Measurements from ENCODE around the gene MCCC1. TPM values are rescaled to one million over a fixed set of nuclear protein-coding genes. Genes with fewer than 3 reads are reported as not detected.
"Not testable (repeated sequence)": the region's sequence is repeated elsewhere in the genome, so short reads cannot be mapped to it uniquely, and the experiment has no call there.

The MCCC1 gene
- total RNA-seq, 4 donors from 2014 or later = 21.9 to 50.0 (median 34.2) TPM

DNA sequence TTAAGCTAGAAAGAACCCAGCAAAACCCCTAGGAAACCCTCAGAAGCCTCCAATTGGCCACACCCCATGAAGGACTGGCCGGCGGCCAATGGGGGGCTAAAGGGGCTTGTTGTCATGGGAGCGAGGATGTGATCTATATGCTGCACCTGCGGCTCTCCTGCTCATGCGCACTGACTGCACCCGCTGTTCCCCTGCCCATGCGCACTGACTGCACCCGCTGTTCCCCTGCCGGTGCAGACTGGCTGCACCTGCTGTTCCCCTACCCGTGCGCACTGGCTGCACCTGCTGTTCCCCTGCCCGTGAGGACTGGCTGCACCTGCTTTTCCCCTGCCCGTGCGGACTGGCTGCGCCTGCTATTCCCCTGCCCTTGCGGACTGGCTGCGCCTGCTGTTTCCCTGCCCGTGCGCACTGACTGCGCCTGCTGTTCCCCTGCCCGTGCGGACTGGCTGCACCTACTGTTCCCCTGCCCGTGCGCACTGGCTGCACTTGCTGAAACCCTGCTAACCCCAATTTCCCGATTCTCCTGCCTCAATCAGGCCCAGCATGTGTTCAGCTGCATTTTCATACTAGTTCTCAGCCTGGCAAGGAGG, 16.8 kb upstream of the MCCC1 start:
- peaks cover 0 to 55% (median 0%) of the 10 kb centered on the region in 4 donors for H3K27me3 ChIP-seq
- H3K27ac ChIP-seq = no peak overlapping the region
- H3K9me3 ChIP-seq = no peaks in the 10 kb centered on the region
- peak overlapping the region in 2 of 4 donors; percentile 11 to 37 for H3K4me3 ChIP-seq
- no peak for DNase-seq
- intact Hi-C loops (cut with DNase I) = no loop called here
- H3K36me3 ChIP-seq = no peaks in the 10 kb centered on the region
- WGBS, 2 donors = 0 to 2% methylated on average over 4 to 17 of the region's 25 CpGs
- no peak for TF ChIP-seq POLR2A (IDR thresholded peaks at IDR 0.05)
- TF ChIP-seq, protein P1, sequence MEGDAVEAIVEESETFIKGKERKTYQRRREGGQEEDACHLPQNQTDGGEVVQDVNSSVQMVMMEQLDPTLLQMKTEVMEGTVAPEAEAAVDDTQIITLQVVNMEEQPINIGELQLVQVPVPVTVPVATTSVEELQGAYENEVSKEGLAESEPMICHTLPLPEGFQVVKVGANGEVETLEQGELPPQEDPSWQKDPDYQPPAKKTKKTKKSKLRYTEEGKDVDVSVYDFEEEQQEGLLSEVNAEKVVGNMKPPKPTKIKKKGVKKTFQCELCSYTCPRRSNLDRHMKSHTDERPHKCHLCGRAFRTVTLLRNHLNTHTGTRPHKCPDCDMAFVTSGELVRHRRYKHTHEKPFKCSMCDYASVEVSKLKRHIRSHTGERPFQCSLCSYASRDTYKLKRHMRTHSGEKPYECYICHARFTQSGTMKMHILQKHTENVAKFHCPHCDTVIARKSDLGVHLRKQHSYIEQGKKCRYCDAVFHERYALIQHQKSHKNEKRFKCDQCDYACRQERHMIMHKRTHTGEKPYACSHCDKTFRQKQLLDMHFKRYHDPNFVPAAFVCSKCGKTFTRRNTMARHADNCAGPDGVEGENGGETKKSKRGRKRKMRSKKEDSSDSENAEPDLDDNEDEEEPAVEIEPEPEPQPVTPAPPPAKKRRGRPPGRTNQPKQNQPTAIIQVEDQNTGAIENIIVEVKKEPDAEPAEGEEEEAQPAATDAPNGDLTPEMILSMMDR (IDR thresholded peaks at IDR 0.05) = no peak
- peaks cover 0 to 9% (median 0%) of the 10 kb centered on the region in 3 donors for H3K4me1 ChIP-seq

DNA sequence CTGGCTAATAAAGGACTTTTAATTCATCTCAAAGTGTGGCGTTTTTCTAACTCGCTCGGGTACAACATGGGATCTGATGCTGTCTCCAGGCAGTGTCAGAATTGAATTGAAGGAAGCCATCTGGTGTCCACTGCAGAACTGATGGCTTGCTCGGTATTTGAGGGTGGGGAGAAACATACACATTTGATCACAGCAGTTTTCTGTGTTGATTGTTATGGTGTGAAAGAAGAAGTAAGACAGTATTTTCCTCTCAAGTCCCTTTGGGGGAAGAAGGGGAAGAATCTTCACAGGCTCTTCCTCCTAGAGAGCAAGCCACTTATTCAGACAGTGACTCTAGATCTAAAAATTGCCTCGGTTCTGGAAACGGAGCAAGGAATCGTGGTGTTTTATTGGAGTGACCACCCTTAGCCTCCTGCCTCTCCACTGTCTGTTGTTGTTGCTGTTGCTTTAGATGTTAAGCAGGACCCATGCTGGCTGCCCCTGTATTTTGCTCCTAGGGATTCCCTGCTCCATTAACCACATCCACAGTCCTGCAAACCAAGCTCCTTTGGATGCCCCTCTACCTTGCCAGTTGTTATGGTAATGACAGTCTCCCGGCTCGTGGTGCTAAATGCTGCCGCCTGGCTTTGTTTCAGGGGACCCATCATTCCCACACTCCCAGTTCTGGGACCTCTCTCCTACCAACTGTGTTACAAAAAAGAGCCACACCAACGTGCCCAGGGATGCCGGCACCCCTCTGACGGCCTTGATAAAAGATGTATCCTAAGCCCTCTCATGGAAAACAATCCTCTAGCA, 15.3 kb upstream of the MCCC1 start:
- no peaks in the 10 kb centered on the region for H3K36me3 ChIP-seq
- no peak for DNase-seq
- peaks cover 0 to 55% (median 0%) of the 10 kb centered on the region in 4 donors for H3K27me3 ChIP-seq
- H3K4me3 ChIP-seq = no peak overlapping the region
- no peaks in the 10 kb centered on the region for H3K9me3 ChIP-seq
- H3K27ac ChIP-seq = no peak overlapping the region
- intact Hi-C loops (cut with DNase I) = no loop called here
- peaks cover 0 to 9% (median 0%) of the 10 kb centered on the region in 3 donors for H3K4me1 ChIP-seq
- 38 to 40% methylated on average over 13 of the region's 13 CpGs for WGBS, 2 donors
- no peak for TF ChIP-seq POLR2A (IDR thresholded peaks at IDR 0.05)
- TF ChIP-seq, protein P1 (IDR thresholded peaks at IDR 0.05) = no peak

DNA sequence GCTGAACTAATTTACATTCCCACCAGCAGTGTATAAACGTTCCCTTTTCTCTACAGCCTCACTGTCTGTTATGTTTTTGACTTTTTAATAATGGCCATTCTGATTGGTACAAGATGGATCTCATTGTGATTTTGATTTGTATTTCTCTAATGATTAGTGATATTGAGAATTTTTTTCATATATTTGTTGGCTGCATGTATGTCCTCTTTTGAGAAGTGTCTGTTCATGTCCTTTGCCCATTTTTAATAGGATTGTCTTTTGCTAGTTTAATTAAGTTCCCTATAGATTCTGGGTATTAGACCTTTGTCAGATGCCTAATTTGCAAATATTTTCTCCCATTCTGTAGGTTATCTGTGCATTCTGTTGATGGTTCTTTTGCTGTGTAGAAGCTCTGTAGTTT, 10.6 kb upstream of the MCCC1 start:
- DNase-seq; H3K4me3 ChIP-seq; intact Hi-C loops (cut with DNase I); H3K36me3 ChIP-seq; H3K9me3 ChIP-seq; H3K27ac ChIP-seq: not testable (repeated sequence)
- 67 to 79% methylated on average over 1 of the region's 1 CpG for WGBS, 2 donors
- Histone ChIP-seq H3K27me3 (peaks cover 0 to 20% (median 0%) of the 10 kb centered on the region in 4 donors), H3K4me1 (peaks cover 0 to 18% (median 0%) of the 10 kb centered on the region in 3 donors)

DNA sequence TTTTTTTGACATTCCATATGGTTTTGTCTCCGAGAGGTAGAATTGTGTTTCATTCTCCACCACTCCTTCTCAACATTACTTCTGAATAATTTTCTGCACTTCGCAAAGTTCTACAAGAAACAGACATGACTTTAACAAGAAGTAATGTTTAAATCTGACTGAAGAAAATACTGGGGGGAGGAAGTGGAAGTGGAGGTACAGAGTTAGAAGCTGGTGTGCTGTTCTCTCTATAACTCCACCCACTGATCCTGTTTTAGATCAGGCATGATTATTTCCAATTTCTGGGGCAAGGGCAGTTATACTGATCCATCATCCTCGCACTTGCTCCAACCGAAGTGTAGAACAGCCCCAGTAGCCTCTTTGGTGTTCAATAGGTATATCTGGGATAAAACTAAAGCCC, 9.2 kb upstream of the MCCC1 start:
- Histone ChIP-seq H3K27ac (no peak overlapping the region), H3K4me1 (peaks cover 0 to 18% (median 0%) of the 10 kb centered on the region in 3 donors), H3K36me3 (no peaks in the 10 kb centered on the region), H3K4me3 (no peak overlapping the region), H3K9me3 (no peaks in the 10 kb centered on the region), H3K27me3 (peaks cover 0 to 7% (median 0%) of the 10 kb centered on the region in 4 donors)
- no peak for DNase-seq
- WGBS, 2 donors = 80 to 92% methylated on average over 3 to 4 of the region's 4 CpGs
- intact Hi-C loops (cut with DNase I) = no loop called here
- TF ChIP-seq POLR2A (IDR thresholded peaks at IDR 0.05) = no peak
- TF ChIP-seq, protein P1 (IDR thresholded peaks at IDR 0.05) = no peak

DNA sequence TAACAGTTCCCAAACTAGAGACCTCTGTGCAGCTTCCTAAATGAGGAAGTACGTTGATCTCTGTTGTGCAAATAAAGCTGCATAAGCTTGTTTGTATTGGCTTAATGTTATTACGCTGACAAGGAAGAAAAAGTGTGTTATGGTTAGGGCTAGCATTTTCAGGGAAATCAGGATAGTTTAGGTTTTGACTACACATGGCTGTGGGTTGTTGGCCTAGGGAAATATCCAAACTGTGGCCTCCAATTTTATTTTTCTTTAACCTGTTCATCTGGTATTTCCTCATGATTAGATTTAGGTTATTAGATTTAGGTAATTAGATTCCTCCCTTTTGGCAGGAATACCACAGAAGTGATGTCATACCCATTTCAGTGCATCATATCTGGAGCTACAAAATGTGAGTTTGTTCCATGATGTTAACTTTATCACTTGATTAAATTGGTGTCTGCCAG, 8.7 kb upstream of the MCCC1 start:
- no peak for DNase-seq
- no peak overlapping the region for H3K4me3 ChIP-seq
- intact Hi-C loops (cut with DNase I) = no loop called here
- no peaks in the 10 kb centered on the region for H3K9me3 ChIP-seq
- H3K36me3 ChIP-seq = no peaks in the 10 kb centered on the region
- TF ChIP-seq, protein P1 (IDR thresholded peaks at IDR 0.05) = no peak
- TF ChIP-seq POLR2A (IDR thresholded peaks at IDR 0.05) = no peak
- WGBS, 2 donors = 15 to 27% methylated on average over 2 of the region's 2 CpGs
- H3K27me3 ChIP-seq = peaks cover 0 to 7% (median 0%) of the 10 kb centered on the region in 4 donors
- H3K4me1 ChIP-seq = peaks cover 0 to 18% (median 0%) of the 10 kb centered on the region in 3 donors
- H3K27ac ChIP-seq = no peak overlapping the region

- WGBS, 2 donors = 83 to 88% methylated on average over 4 of the region's 4 CpGs
- H3K9me3 ChIP-seq; DNase-seq; intact Hi-C loops (cut with DNase I); H3K27ac ChIP-seq; H3K4me3 ChIP-seq; H3K27me3 ChIP-seq; H3K36me3 ChIP-seq: not testable (repeated sequence)
- H3K4me1 ChIP-seq = peaks cover 0 to 18% (median 0%) of the 10 kb centered on the region in 3 donors
Observed at GRCh38 chr3:183107372-183107771, 8.1 kb upstream of the MCCC1 start.

Measured in esophagus squamous epithelium (tissue), 5 donors.